Measurements from ENCODE around the gene MAB21L3. TPM values are rescaled to one million over a fixed set of nuclear protein-coding genes. Genes with fewer than 3 reads are reported as not detected.

MAB21L3 gene
- total and polyA plus RNA-seq, 5 donors: 0.06 TPM; not detected in 4

DNA sequence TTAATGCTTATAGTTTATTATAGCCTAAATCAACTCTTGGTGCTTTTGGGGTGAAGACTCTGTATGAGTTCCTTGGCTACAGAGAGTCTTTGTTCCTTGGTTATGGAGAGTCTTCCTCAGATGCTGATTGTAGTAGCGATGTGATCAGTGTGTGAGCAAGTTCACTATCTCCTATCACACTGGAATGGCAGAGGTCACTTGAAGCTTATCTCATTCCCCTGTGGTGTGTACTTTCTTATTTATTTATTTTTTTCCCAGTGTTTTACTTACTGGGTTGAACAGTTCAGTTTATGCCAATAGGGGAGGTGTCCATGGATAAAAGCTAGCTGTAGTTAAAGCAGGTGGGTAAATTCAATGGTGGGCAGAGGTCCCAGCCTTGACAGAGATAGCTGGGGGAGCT, 20.1 kb upstream of the MAB21L3 start:
- intact Hi-C loops (cut with DNase I): no loop called here
- no peak overlapping the region for H3K27ac ChIP-seq (ENCODE audit: low read length)
- WGBS: 58% methylated on average over 1 of the region's 1 CpG
- ATAC-seq (no peak), DNase-seq (no peak)
- no peak overlapping the region for H3K4me3 ChIP-seq (ENCODE audit: low read length)
- H3K4me1 ChIP-seq (ENCODE audit: control insufficient read depth, insufficient read depth, low read length): no peaks in the 10 kb centered on the region
- no peaks in the 10 kb centered on the region for H3K27me3 ChIP-seq (ENCODE audit: control insufficient read depth, insufficient read depth)
- no peaks in the 10 kb centered on the region for H3K9me3 ChIP-seq (ENCODE audit: control insufficient read depth, low read length)

DNA sequence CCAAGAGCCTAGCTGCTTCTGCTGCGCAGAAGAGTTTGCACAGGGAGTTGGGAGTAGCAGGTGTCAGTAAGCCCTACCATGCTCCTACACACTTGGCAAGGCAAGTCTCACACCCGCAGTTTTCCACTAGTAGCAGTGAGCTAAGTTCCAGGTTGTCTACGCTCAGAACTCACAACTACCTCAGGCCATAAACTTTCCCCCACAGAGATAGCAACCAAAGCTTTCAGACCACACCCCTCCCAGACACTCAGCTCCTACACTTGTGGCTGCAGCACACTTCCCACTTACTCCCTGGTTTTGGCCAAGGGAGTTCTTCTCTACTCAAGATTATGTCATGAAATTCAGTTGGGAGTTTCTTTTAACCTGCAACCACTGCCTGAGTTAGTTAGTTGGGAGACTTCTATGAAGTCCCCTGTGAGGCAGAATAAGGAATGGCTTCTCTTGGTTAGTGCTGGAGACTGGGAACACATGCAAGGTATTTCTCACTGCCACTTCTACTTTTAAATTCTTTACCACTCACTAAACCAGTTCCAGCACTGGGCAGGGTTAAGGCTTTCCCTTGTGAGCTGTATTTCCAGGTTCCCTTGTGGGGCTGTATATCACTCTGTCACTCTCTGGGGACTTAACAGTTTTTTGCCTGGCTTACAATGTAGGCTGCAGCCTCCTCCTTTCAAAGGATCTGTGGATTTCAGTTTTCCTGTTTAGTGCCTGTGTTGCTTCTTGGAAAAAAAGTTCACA, 18.3 kb upstream of the MAB21L3 start:
- intact Hi-C loops (cut with DNase I): no loop called here
- no peak for DNase-seq
- H3K4me1 ChIP-seq (ENCODE audit: control insufficient read depth, insufficient read depth, low read length): no peaks in the 10 kb centered on the region
- H3K4me3 ChIP-seq (ENCODE audit: low read length): no peak overlapping the region
- no peaks in the 10 kb centered on the region for H3K9me3 ChIP-seq (ENCODE audit: control insufficient read depth, low read length)
- 57% methylated on average over 3 of the region's 3 CpGs for WGBS
- H3K27ac ChIP-seq (ENCODE audit: low read length): no peak overlapping the region
- ATAC-seq: no peak
- no peaks in the 10 kb centered on the region for H3K27me3 ChIP-seq (ENCODE audit: control insufficient read depth, insufficient read depth)

DNA sequence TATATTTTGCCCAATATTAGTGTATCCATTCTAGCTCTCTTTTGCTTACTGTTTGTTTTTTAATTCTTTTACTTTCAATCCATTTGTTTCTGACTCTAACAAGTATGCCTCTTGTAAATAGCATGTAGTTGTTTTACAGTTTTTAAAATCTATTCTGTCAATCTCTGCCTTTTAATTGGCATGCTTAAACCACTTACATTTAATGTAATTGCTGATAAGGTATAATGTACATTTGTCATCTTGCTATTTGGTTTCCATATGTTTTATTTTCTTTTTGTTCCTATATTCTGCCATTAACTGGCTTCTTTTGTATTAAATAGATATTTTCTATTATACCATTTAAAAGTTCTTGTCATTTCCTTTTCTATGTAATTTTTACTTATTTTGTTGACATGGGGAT, 16.2 kb upstream of the MAB21L3 start:
- no peak for DNase-seq

DNA sequence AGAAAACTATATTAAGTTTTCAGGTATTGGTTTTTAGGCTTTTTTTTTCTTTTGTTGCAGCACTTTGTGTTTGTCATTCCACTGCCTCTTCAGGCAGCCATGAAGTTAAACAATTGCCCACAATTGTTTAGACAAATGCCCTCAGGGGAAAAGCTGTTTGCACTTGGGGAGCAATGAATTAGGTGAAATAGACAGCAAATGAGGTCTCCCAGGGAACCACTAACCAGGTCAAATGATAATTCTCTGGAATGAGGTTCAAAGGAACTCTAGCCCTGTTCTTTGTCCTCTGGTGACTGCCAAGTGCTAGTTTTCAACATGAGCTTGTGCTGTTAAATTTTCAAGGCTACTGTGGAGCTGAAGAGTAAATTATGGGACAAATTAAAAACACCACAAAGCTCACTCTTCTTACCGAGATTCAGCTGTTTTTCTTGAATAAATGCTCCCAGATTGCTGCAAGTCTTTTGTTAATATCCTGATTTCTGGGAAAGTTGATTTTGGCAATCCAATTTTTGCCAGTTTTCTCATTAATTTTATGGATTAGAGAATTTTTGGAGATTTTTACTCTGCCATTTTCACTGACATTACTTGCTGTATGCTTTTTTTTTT, 15.1 kb upstream of the MAB21L3 start:
- Histone ChIP-seq H3K4me1 (ENCODE audit: control insufficient read depth, insufficient read depth, low read length) (no peaks in the 10 kb centered on the region), H3K4me3 (ENCODE audit: low read length) (no peak overlapping the region), H3K9me3 (ENCODE audit: control insufficient read depth, low read length) (no peaks in the 10 kb centered on the region), H3K27me3 (ENCODE audit: control insufficient read depth, insufficient read depth) (no peaks in the 10 kb centered on the region), H3K27ac (ENCODE audit: low read length) (no peak overlapping the region)
- DNase-seq (no peak), ATAC-seq (no peak)
- intact Hi-C loops (cut with DNase I): no loop called here
- 78% methylated on average over 1 of the region's 1 CpG for WGBS

More for the DNA sequence above, 16.2 kb upstream of the MAB21L3 start:
- Histone ChIP-seq H3K4me3 (ENCODE audit: low read length) (no peak overlapping the region), H3K27me3 (ENCODE audit: control insufficient read depth, insufficient read depth) (no peaks in the 10 kb centered on the region), H3K27ac (ENCODE audit: low read length) (no peak overlapping the region), H3K9me3 (ENCODE audit: control insufficient read depth, low read length) (no peaks in the 10 kb centered on the region), H3K4me1 (ENCODE audit: control insufficient read depth, insufficient read depth, low read length) (no peaks in the 10 kb centered on the region)
- intact Hi-C loops (cut with DNase I): no loop called here
- ATAC-seq: no peak

DNA sequence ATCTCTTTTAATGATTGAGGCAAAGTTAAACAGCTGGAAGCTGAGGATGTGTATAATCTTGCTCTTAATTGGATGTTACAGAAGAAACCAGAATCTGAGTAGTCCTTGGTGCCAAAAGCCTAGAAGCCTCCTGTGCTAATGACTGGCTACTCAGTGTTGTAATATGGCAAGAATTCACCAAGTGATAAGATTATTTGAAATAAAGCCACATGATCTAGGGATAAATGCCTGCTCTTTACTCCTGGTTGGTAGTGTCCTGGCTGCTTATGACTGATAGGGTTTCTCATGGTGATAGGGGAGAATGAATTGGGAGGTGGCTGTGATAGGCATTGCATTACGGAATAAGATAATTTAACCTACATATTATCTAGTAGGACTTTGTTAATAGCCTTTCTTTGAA, 13.6 kb upstream of the MAB21L3 start:
- intact Hi-C loops (cut with DNase I): no loop called here
- Histone ChIP-seq H3K4me1 (ENCODE audit: control insufficient read depth, insufficient read depth, low read length) (no peaks in the 10 kb centered on the region), H3K4me3 (ENCODE audit: low read length) (no peak overlapping the region), H3K27me3 (ENCODE audit: control insufficient read depth, insufficient read depth) (no peaks in the 10 kb centered on the region), H3K9me3 (ENCODE audit: control insufficient read depth, low read length) (no peaks in the 10 kb centered on the region), H3K27ac (ENCODE audit: low read length) (no peak overlapping the region)
- ATAC-seq (no peak), DNase-seq (no peak)
- 43% methylated on average over 1 of the region's 1 CpG for WGBS

DNA sequence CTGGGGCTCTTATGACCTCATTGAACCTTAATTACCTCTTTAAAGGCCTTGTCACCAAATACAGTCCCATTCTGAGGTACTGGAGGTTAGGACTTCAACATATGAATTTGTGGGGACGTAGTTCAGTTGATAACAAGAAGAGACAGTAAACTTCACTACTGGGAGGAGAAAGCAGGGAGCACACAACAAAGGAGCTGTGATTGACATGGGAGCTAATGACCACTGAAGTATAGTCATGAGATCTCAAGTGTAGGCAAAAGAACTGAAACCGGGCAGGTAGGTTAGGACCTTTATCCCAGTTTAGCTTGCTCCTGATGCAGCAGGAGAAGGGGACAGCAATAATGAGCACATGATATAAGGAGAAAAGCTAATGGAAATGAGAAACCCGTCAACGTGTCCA, 11.8 kb upstream of the MAB21L3 start:
- DNase-seq (no peak), ATAC-seq (no peak)
- no peak overlapping the region for H3K27ac ChIP-seq (ENCODE audit: low read length)
- 87% methylated on average over 4 of the region's 4 CpGs for WGBS
- no peaks in the 10 kb centered on the region for H3K9me3 ChIP-seq (ENCODE audit: control insufficient read depth, low read length)
- H3K27me3 ChIP-seq (ENCODE audit: control insufficient read depth, insufficient read depth): no peaks in the 10 kb centered on the region
- no peaks in the 10 kb centered on the region for H3K4me1 ChIP-seq (ENCODE audit: control insufficient read depth, insufficient read depth, low read length)
- H3K4me3 ChIP-seq (ENCODE audit: low read length): no peak overlapping the region
- intact Hi-C loops (cut with DNase I): no loop called here

DNA sequence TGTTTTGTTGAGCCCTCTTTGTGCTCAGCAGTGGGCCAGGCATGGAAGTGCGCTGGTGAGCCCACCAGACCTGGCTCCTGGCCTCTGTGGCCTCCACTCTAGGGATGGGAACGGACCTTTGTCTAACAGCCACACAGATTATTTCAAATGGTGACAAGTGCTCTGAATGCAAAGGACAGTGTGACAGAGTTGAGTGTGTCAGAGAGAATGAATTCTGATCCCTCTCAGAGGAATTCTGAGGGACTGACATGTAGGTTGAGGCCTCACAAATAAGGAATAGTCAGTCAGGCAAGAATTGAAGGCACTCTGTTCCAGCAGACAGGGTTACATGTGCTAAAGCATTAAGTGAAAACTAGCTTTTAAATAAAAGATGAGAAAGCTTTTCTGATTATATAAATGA, 11.3 kb upstream of the MAB21L3 start:
- WGBS: 87% methylated on average over 2 of the region's 2 CpGs
- Histone ChIP-seq H3K4me1 (ENCODE audit: control insufficient read depth, insufficient read depth, low read length) (no peaks in the 10 kb centered on the region), H3K27me3 (ENCODE audit: control insufficient read depth, insufficient read depth) (no peaks in the 10 kb centered on the region), H3K4me3 (ENCODE audit: low read length) (no peak overlapping the region), H3K27ac (ENCODE audit: low read length) (no peak overlapping the region), H3K9me3 (ENCODE audit: control insufficient read depth, low read length) (no peaks in the 10 kb centered on the region)
- DNase-seq (no peak), ATAC-seq (no peak)
- intact Hi-C loops (cut with DNase I): no loop called here

DNA sequence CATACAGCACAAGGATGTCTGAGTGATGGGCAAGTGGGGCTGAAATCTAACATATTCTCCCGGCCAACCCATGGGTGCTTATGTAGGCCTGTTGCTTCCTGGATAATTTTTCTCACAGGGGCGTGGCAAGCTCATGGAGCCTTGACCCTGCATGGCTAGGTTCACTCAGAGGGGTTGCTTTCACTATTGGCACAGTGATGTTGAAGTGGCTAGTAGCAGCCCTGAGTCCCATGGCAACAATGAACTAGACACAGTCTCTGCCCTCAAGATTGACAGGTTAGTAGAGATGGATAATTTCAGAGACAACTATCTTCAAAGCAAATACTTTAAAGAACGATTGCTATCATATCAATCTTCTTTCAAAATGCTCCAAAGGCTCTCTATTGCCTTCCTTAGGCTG, 6.5 kb upstream of the MAB21L3 start:
- Histone ChIP-seq H3K27me3 (ENCODE audit: control insufficient read depth, insufficient read depth) (no peaks in the 10 kb centered on the region), H3K27ac (ENCODE audit: low read length) (no peak overlapping the region), H3K4me3 (ENCODE audit: low read length) (no peak overlapping the region), H3K4me1 (ENCODE audit: control insufficient read depth, insufficient read depth, low read length) (no peaks in the 10 kb centered on the region), H3K9me3 (ENCODE audit: control insufficient read depth, low read length) (no peaks in the 10 kb centered on the region)
- DNase-seq: no peak
- no peak for ATAC-seq
- intact Hi-C loops (cut with DNase I): no loop called here
- 70% methylated on average over 3 of the region's 3 CpGs for WGBS

DNA sequence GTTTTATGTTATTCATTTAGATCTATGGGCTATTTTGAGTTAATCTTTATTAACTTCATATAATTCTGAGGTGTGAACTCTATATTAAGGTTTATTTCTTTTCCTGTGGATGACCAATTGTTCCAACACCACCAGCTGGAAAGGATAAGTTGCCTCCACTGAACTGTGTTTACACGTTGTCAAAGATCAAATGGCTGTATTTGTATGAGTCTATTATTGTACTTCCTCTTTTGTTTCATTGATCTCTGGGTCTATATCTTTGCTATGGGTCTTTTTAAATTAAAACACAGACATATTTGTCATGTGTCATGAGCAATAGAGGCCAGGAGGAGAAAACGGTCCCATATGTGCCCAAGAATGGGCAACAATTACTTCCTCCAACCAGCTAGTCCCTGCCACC, 5.2 kb upstream of the MAB21L3 start:
- Histone ChIP-seq H3K27ac (ENCODE audit: low read length) (no peak overlapping the region), H3K4me3 (ENCODE audit: low read length) (no peak overlapping the region), H3K27me3 (ENCODE audit: control insufficient read depth, insufficient read depth) (no peaks in the 10 kb centered on the region), H3K4me1 (ENCODE audit: control insufficient read depth, insufficient read depth, low read length) (no peaks in the 10 kb centered on the region), H3K9me3 (ENCODE audit: control insufficient read depth, low read length) (no peaks in the 10 kb centered on the region)
- ATAC-seq (no peak), DNase-seq (no peak)
- 58% methylated on average over 2 of the region's 2 CpGs for WGBS
- intact Hi-C loops (cut with DNase I): no loop called here

DNA sequence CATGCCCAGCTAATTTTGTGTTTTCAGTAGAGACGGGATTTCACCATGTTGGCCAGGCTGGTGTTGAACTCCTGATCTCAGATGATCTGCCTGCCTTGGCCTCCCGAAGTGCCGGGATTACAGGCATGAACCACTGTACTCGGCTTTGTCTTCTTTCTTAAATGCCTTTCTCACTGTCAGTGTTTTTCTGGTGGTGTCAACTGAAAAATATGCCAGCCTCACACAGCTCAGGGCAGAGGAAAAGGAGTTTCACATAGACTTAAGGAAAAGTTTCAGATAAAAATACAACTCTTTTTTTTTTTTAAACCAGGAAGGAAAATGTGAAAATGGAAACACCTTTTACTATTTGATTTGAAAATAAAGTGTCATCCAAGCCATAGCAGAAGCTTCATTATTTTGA, 4.6 kb upstream of the MAB21L3 start:
- Histone ChIP-seq H3K9me3 (ENCODE audit: control insufficient read depth, low read length) (no peaks in the 10 kb centered on the region), H3K27me3 (ENCODE audit: control insufficient read depth, insufficient read depth) (no peaks in the 10 kb centered on the region), H3K4me1 (ENCODE audit: control insufficient read depth, insufficient read depth, low read length) (no peaks in the 10 kb centered on the region), H3K4me3 (ENCODE audit: low read length) (no peak overlapping the region), H3K27ac (ENCODE audit: low read length) (no peak overlapping the region)
- no peak for DNase-seq
- intact Hi-C loops (cut with DNase I): no loop called here
- 82% methylated on average over 4 of the region's 4 CpGs for WGBS
- no peak for ATAC-seq

DNA sequence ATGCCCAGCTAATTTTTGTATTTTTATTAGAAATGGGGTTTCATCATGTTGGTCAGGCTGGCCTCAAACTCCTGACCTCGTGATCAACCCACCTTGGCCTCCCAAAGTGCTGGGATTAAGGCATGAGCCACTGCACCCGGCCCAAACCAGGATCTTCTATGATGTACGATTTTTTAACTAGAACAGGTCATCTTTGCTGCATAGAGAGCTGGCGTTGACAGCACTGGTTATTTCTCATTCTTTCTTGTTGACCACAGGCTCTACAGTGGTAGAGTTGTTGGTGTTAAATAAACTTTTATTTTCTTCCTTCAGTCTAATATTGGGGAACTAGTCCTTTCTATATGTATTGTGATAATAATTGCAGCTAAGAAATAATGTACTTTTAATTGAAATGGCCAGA, 3.8 kb upstream of the MAB21L3 start:
- Histone ChIP-seq H3K4me3 (ENCODE audit: low read length) (no peak overlapping the region), H3K27ac (ENCODE audit: low read length) (no peak overlapping the region), H3K4me1 (ENCODE audit: control insufficient read depth, insufficient read depth, low read length) (no peaks in the 10 kb centered on the region), H3K9me3 (ENCODE audit: control insufficient read depth, low read length) (no peaks in the 10 kb centered on the region), H3K27me3 (ENCODE audit: control insufficient read depth, insufficient read depth) (no peaks in the 10 kb centered on the region)
- intact Hi-C loops (cut with DNase I): no loop called here
- ATAC-seq (no peak), DNase-seq (no peak)
- WGBS: 72% methylated on average over 4 of the region's 4 CpGs
